ENCODE results near the gene MAJIN.

GRCh38 chr11:64888729-64889511, 83.0 kb downstream of the MAJIN start:
- TF ChIP-seq POLR2AphosphoS5 (IDR thresholded peaks at IDR 0.05; ENCODE audit: low read depth), result no peak
- TF ChIP-seq CTCF (conservative IDR thresholded peaks at IDR 0.05; ENCODE audit: low read depth in 2 of 2), result no peak
- TF ChIP-seq EZH2 (IDR thresholded peaks at IDR 0.05; ENCODE audit: low read depth, unreplicated experiment), result no peak
- TF ChIP-seq REST (IDR thresholded peaks at IDR 0.05; ENCODE audit: unreplicated experiment), result no peak
- TF ChIP-seq EZH2phosphoT487 (IDR thresholded peaks at IDR 0.05; ENCODE audit: unreplicated experiment), result no peak
- no peak for TF ChIP-seq CREB1 (CRISPR knock-in tag; IDR thresholded peaks at IDR 0.05; ENCODE audit: low read depth)
